ENCODE data around the gene EGLN2. TPM values are rescaled to one million over a fixed set of nuclear protein-coding genes. Genes with fewer than 3 reads are reported as not detected.

Gene EGLN2
- total RNA-seq, 1 donor from 2014 or later, result 142 TPM

- H3K27me3 Mint-ChIP-seq (ENCODE audit: unreplicated experiment), result peaks cover 5% of the 10 kb centered on the region
- no peak overlapping the region for H3K27ac Mint-ChIP-seq (ENCODE audit: unreplicated experiment)
- H3K9me3 Mint-ChIP-seq (ENCODE audit: unreplicated experiment), result peaks cover 2% of the 10 kb centered on the region
- H3K4me1 Mint-ChIP-seq (ENCODE audit: low read depth, unreplicated experiment), result no peaks in the 10 kb centered on the region
- DNase-seq, result no peak
- H3K4me3 Mint-ChIP-seq (ENCODE audit: unreplicated experiment), result no peak overlapping the region
- no peaks in the 10 kb centered on the region for H3K36me3 Mint-ChIP-seq (ENCODE audit: unreplicated experiment)
- TF ChIP-seq, protein P1, sequence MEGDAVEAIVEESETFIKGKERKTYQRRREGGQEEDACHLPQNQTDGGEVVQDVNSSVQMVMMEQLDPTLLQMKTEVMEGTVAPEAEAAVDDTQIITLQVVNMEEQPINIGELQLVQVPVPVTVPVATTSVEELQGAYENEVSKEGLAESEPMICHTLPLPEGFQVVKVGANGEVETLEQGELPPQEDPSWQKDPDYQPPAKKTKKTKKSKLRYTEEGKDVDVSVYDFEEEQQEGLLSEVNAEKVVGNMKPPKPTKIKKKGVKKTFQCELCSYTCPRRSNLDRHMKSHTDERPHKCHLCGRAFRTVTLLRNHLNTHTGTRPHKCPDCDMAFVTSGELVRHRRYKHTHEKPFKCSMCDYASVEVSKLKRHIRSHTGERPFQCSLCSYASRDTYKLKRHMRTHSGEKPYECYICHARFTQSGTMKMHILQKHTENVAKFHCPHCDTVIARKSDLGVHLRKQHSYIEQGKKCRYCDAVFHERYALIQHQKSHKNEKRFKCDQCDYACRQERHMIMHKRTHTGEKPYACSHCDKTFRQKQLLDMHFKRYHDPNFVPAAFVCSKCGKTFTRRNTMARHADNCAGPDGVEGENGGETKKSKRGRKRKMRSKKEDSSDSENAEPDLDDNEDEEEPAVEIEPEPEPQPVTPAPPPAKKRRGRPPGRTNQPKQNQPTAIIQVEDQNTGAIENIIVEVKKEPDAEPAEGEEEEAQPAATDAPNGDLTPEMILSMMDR (IDR thresholded peaks at IDR 0.05; ENCODE audit: partially characterized antibody, unreplicated experiment), result no peak
Measured at GRCh38 chr19:40786060-40787037, 12.6 kb upstream of the EGLN2 start.

- no peaks in the 10 kb centered on the region for H3K4me1 Mint-ChIP-seq (ENCODE audit: low read depth, unreplicated experiment)
- H3K36me3 Mint-ChIP-seq (ENCODE audit: unreplicated experiment), result no peaks in the 10 kb centered on the region
- peaks cover 2% of the 10 kb centered on the region for H3K9me3 Mint-ChIP-seq (ENCODE audit: unreplicated experiment)
- TF ChIP-seq, protein P1 (IDR thresholded peaks at IDR 0.05; ENCODE audit: partially characterized antibody, unreplicated experiment), result no peak
- DNase-seq, result no peak
- H3K27ac Mint-ChIP-seq (ENCODE audit: unreplicated experiment), result no peak overlapping the region
- H3K4me3 Mint-ChIP-seq (ENCODE audit: unreplicated experiment), result no peak overlapping the region
- peaks cover 4% of the 10 kb centered on the region for H3K27me3 Mint-ChIP-seq (ENCODE audit: unreplicated experiment)
Measured at GRCh38 chr19:40791349-40791748, 7.6 kb upstream of the EGLN2 start.

- TF ChIP-seq, protein P1 (IDR thresholded peaks at IDR 0.05; ENCODE audit: partially characterized antibody, unreplicated experiment), result no peak
- no peaks in the 10 kb centered on the region for H3K4me1 Mint-ChIP-seq (ENCODE audit: low read depth, unreplicated experiment)
- no peak overlapping the region for H3K27ac Mint-ChIP-seq (ENCODE audit: unreplicated experiment)
- no peak for DNase-seq
- no peak overlapping the region for H3K4me3 Mint-ChIP-seq (ENCODE audit: unreplicated experiment)
- H3K9me3 Mint-ChIP-seq (ENCODE audit: unreplicated experiment), result peaks cover 2% of the 10 kb centered on the region
- no peaks in the 10 kb centered on the region for H3K36me3 Mint-ChIP-seq (ENCODE audit: unreplicated experiment)
- H3K27me3 Mint-ChIP-seq (ENCODE audit: unreplicated experiment), result peaks cover 3% of the 10 kb centered on the region
Measured at GRCh38 chr19:40791996-40792395, 7.0 kb upstream of the EGLN2 start.

DNA sequence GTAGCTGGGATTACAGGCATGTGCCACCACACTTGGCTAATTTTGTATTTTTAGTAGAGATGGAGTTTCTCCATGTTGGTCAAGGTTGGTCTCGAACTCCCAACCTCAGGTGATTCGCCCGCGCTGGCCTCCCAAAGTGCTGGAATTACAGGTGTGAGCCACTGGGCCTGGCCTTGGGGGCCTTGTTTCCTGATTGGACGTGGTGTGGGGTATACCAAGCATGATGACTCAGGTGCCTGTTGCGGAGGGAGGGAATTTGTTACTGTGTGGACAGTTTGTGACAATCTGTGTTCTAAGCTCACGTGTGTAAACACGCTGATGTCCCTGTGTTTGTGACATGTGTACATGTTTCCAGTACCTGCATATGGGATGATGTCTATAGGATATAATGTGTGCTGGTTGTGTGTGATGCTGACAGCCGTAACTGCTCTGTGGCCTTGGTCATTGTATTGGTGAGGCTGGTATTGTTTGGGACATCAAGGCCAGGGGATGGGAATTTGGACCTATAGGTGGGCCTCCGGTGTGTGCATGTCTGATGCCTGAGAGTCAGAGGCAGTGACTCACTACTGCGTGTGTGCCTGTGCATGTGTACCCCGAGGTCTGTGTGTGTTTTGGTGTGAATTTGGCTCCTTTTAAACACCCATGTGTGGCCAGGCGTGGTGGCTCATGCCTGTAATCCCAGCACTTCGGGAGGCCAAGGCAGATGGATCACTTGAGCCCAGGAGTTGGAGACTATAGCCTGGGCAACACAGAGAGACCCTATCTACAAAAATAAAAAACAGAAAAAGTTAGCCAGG is 1.6 kb upstream of the EGLN2 start:
- H3K27ac Mint-ChIP-seq (ENCODE audit: unreplicated experiment), result peak overlapping the region; percentile 48
- H3K4me3 Mint-ChIP-seq (ENCODE audit: unreplicated experiment), result peak overlapping the region; percentile 28
- DNase-seq, result no peak
- H3K4me1 Mint-ChIP-seq (ENCODE audit: low read depth, unreplicated experiment), result peaks cover 10% of the 10 kb centered on the region
- H3K36me3 Mint-ChIP-seq (ENCODE audit: unreplicated experiment), result no peaks in the 10 kb centered on the region
- peaks cover 5% of the 10 kb centered on the region for H3K27me3 Mint-ChIP-seq (ENCODE audit: unreplicated experiment)
- H3K9me3 Mint-ChIP-seq (ENCODE audit: unreplicated experiment), result peaks cover 13% of the 10 kb centered on the region
- TF ChIP-seq, protein P1 (IDR thresholded peaks at IDR 0.05; ENCODE audit: partially characterized antibody, unreplicated experiment), result no peak

Data from glutamatergic neuron (in vitro differentiated cells).